NT2/D1 (cell line): Measurements from ENCODE around the gene LRRC36.

Experiments used
- DNase-seq: peaks from one replicate; pipeline ENCODE4 v3.0.0-alpha.2; 2011; ENCODE audit warnings: low read depth, low spot score
- H3K27me3 ChIP-seq: 2 replicates; pipeline ENCODE4 v1.6.0; 2011; ENCODE audit warnings: mild to moderate bottlenecking; ENCODE audit not compliant: insufficient read length, insufficient read depth
- H3K36me3 ChIP-seq: 2 replicates; pipeline ENCODE4 v1.6.1; 2011; ENCODE audit warnings: mild to moderate bottlenecking, low read length, mixed read lengths; ENCODE audit not compliant: insufficient read depth, insufficient read length
- H3K4me1 ChIP-seq: 2 replicates; pipeline ENCODE4 v1.5.1; 2011; ENCODE audit not compliant: insufficient read depth, insufficient read length
- H3K4me3 ChIP-seq: 2 replicates; pipeline ENCODE4 v1.5.1; 2011; ENCODE audit warnings: low read depth; ENCODE audit not compliant: insufficient read length
- H3K9ac ChIP-seq: 2 replicates; pipeline ENCODE4 v1.6.0; 2011; ENCODE audit warnings: low read depth; ENCODE audit not compliant: insufficient read length
- H3K9me3 ChIP-seq: 2 replicates; pipeline ENCODE4 v1.5.1; 2011; ENCODE audit warnings: mild to moderate bottlenecking, low read length; ENCODE audit not compliant: insufficient read depth
- SUZ12 ChIP-seq: IDR thresholded peaks from 2 replicates; pipeline ENCODE4 v1.6.1; 2011; ENCODE audit not compliant: insufficient read length, insufficient read depth; ENCODE audit errors: extremely low read depth
- YY1 ChIP-seq: IDR thresholded peaks from 2 replicates; pipeline ENCODE4 v1.6.1; 2011; ENCODE audit not compliant: insufficient read length, insufficient read depth
- ZNF274 ChIP-seq: IDR thresholded peaks from 2 replicates; pipeline ENCODE4 v1.6.1; 2011; ENCODE audit warnings: mild to moderate bottlenecking, low read depth, low read length

The LRRC36 gene

DNA sequence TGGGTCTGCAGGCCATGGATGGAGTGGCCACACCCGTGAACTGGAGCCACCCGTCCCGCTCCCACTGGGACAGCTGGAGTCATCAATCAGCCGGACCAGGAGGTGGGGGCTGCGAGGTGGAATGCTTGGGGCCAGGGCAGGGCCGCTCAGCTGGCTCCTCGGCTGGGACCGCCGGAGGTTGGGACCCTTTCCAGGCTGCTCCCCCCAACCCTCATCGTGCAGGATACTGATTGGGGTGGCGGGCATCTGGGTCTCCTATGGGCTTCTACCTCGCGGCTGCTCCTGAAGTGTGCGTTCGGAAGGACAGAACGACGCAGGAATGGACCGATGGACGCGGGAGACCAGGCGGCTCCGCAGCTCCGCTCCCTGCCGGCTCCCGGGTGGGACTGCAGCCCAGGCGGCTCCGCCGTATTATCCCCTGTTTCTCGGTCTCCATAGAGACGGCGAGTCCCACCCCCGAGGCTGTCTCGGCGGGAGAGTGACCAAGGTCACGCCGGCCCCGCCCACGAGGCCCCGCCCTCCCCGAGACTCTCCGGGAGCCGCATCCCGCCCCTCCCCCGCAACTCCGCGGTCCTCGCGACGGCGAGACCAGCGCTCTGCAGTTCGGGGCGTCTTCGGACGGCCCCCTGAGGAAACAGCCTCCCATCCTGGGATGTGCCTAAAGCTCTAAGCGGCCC, 66.6 kb downstream of the LRRC36 start, which contains the start of gene TPPP3:
Gene TPPP3 (minus strand): TSS at position 388 of the 677 bp plus-strand sequence. CDS start 2,387 bp downstream, outside the sequence.
- peak within 1 kb of the TSS; percentile 54 for H3K4me3 ChIP-seq

DNA sequence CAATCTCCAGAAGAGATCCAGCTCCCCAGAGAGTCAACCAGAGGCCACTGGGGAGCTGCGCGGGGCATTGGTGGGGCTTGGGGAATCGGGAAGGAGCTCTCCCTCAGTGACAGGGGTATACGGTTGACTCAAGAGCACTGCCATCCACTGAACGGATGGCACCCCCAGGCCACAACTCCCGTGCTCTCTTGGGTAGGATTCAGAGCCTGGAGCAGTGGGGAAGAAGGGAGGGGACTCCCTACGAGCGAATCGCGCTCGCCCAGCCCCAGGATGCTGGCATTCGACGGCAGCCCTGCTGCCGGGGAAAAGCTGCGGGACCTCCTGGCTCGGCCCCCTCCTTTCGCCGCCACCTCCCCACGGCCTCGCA, 67.2 kb downstream of the LRRC36 start:
- no peak for TF ChIP-seq ZNF274
- no peak for TF ChIP-seq YY1
- no peak for TF ChIP-seq SUZ12
- peaks cover 36% of the 10 kb centered on the region for H3K4me1 ChIP-seq
- H3K36me3 ChIP-seq: no peaks in the 10 kb centered on the region
- peak overlapping the region; percentile 54 for H3K4me3 ChIP-seq
- peaks cover 50% of the 10 kb centered on the region for H3K27me3 ChIP-seq
- DNase-seq: no peak
- H3K9ac ChIP-seq: peak overlapping the region; percentile 51
- no peaks in the 10 kb centered on the region for H3K9me3 ChIP-seq

More for the DNA sequence above, 66.6 kb downstream of the LRRC36 start, which contains the start of gene TPPP3:
- H3K4me1 ChIP-seq: peaks cover 36% of the 10 kb centered on the region
- no peaks in the 10 kb centered on the region for H3K36me3 ChIP-seq
- TF ChIP-seq SUZ12: no peak
- no peak for TF ChIP-seq YY1
- no peak for TF ChIP-seq ZNF274
- no peaks in the 10 kb centered on the region for H3K9me3 ChIP-seq
- H3K27me3 ChIP-seq: peaks cover 45% of the 10 kb centered on the region
- peak; percentile 66 for DNase-seq
- H3K9ac ChIP-seq: peak within 1 kb of the TSS; percentile 82

GRCh38 chr16:67394155-67395104, 67.8 kb downstream of the LRRC36 start:
- Histone ChIP-seq H3K9me3 (no peaks in the 10 kb centered on the region), H3K27me3 (peaks cover 55% of the 10 kb centered on the region), H3K9ac (peak overlapping the region; percentile 65), H3K4me3 (peak overlapping the region; percentile 54), H3K4me1 (peaks cover 40% of the 10 kb centered on the region), H3K36me3 (no peaks in the 10 kb centered on the region)
- no peak for DNase-seq
- TF ChIP-seq ZNF274 (no peak), SUZ12 (no peak)

GRCh38 chr16:67395105-67395457, 68.5 kb downstream of the LRRC36 start:
- no peak for TF ChIP-seq ZNF274
- TF ChIP-seq SUZ12: no peak
- no peak for TF ChIP-seq YY1
- Histone ChIP-seq H3K27me3 (peaks cover 59% of the 10 kb centered on the region), H3K9ac (peak overlapping the region; percentile 65), H3K4me1 (peaks cover 46% of the 10 kb centered on the region), H3K4me3 (no peak overlapping the region), H3K36me3 (no peaks in the 10 kb centered on the region), H3K9me3 (no peaks in the 10 kb centered on the region)
- no peak for DNase-seq

GRCh38 chr16:67395458-67396158, 69.0 kb downstream of the LRRC36 start:
- Histone ChIP-seq H3K36me3 (no peaks in the 10 kb centered on the region), H3K9ac (peak overlapping the region; percentile 73), H3K4me3 (no peak overlapping the region)

DNA sequence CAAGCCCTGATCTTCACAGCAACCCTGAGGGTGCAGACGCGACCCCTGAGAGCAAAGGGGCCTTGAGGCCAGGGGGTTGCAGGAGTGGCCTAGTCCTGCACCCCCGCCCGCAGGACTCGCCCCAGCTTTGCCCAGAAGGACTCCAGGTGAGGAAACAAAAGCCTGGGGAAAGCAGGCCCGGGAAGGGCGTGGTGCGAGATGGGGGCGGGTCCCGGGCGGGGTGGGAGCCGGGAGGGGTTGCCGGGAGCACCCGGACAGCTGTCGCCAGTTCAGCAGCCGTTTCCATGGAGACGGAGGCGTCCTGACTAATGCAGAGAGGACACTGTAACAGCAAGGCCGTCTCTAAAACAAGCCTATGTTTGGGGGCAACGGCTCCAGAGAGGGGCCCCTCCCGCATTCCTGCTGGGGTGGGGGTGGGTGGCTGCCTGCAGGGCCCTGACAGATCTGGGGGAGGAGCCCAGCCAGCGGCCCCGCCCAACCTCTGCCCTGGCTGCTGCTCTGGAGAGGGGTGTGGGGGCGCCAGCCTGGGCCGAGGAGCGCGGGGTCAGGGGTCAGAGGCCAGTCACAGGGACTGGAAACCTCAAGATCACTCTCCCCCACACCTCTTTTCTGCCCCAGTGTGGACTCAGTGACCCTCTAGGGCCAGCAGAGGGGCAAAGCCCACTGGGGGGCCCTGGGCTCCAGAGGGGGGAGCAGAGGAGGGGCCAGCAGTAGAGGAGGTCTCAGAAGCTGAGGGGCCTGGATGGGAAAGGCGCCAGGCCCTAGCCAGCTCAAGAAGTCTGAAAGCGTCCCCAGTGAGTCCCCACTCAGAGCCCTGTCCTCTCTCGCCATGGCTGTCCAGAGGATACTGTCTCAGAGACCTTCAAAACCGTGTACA, 69.8 kb downstream of the LRRC36 start:
- Histone ChIP-seq H3K36me3 (no peaks in the 10 kb centered on the region), H3K9me3 (no peaks in the 10 kb centered on the region), H3K4me3 (peak overlapping the region; percentile 4), H3K4me1 (peaks cover 52% of the 10 kb centered on the region), H3K27me3 (peaks cover 65% of the 10 kb centered on the region), H3K9ac (peak overlapping the region; percentile 73)
- DNase-seq: peak; percentile 91
- TF ChIP-seq SUZ12: no peak

More at GRCh38 chr16:67395458-67396158, 69.0 kb downstream of the LRRC36 start:
- no peak for DNase-seq
- H3K9me3 ChIP-seq: no peaks in the 10 kb centered on the region
- no peak for TF ChIP-seq YY1
- TF ChIP-seq SUZ12: no peak
- TF ChIP-seq ZNF274: no peak
- peaks cover 46% of the 10 kb centered on the region for H3K4me1 ChIP-seq
- peaks cover 59% of the 10 kb centered on the region for H3K27me3 ChIP-seq
